ENCODE data around the gene IGFN1.

- TF ChIP-seq CTCF (conservative IDR thresholded peaks at IDR 0.05) (no peak), EZH2 (IDR thresholded peaks at IDR 0.05; ENCODE audit: low read depth) (no peak)
Observed at GRCh38 chr1:201155354-201155753, 35.3 kb upstream of the IGFN1 start.
